Uterus (tissue), 2 donors: ENCODE measurements around the gene STARD5.

ENCODE experiments used
- POLR2A ChIP-seq, 2 donors: fragments of 450-650 bp; IDR thresholded peaks; one replicate each; pipeline ENCODE4 v1.6.1; 2016; ENCODE audit warnings: antibody characterized with exemption in 2 of 2, mild to moderate bottlenecking in 1 of 2, moderate library complexity in 1 of 2
- TF ChIP-seq, protein P1 (sequence below), 4 experiments: fragments of 200-600 bp in 2 of 4; fragments of 450-650 bp in 2 of 4; sonication (generic) in 2 of 4; IDR thresholded peaks; one replicate each; pipeline ENCODE4 v1.5.1; 2016 to 2019; ENCODE audit warnings: antibody characterized with exemption in 4 of 4, mild to moderate bottlenecking in 2 of 4, moderate library complexity in 1 of 4

DNA sequence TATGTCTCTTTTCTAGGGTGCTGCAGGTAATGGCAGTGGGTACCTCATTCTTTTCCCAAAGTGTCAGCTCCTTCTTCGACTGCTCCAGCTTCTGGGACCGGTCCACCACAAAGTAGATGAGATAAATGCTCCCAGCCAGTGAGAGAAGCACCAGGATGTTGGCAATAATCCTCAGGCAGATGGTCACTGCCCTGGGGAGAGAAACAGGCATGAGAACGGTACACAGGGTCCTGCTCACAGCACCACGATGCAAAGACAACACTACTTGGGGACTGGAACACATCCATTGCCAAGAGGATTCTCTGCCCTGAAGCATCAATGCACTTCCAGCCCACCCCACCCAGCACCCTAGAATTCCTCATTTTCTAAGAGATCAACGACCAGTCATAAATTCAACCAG lies 27.7 kb upstream of the STARD5 start:
- TF ChIP-seq, protein P1, sequence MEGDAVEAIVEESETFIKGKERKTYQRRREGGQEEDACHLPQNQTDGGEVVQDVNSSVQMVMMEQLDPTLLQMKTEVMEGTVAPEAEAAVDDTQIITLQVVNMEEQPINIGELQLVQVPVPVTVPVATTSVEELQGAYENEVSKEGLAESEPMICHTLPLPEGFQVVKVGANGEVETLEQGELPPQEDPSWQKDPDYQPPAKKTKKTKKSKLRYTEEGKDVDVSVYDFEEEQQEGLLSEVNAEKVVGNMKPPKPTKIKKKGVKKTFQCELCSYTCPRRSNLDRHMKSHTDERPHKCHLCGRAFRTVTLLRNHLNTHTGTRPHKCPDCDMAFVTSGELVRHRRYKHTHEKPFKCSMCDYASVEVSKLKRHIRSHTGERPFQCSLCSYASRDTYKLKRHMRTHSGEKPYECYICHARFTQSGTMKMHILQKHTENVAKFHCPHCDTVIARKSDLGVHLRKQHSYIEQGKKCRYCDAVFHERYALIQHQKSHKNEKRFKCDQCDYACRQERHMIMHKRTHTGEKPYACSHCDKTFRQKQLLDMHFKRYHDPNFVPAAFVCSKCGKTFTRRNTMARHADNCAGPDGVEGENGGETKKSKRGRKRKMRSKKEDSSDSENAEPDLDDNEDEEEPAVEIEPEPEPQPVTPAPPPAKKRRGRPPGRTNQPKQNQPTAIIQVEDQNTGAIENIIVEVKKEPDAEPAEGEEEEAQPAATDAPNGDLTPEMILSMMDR (IDR thresholded peaks at IDR 0.05), result no peak
- no peak for TF ChIP-seq POLR2A (IDR thresholded peaks at IDR 0.05)
